ENCODE results near the gene NFE2L1.
"Not testable (repeated sequence)": the region's sequence is repeated elsewhere in the genome, so short reads cannot be mapped to it uniquely, and the experiment has no call there.

Gene NFE2L1

DNA sequence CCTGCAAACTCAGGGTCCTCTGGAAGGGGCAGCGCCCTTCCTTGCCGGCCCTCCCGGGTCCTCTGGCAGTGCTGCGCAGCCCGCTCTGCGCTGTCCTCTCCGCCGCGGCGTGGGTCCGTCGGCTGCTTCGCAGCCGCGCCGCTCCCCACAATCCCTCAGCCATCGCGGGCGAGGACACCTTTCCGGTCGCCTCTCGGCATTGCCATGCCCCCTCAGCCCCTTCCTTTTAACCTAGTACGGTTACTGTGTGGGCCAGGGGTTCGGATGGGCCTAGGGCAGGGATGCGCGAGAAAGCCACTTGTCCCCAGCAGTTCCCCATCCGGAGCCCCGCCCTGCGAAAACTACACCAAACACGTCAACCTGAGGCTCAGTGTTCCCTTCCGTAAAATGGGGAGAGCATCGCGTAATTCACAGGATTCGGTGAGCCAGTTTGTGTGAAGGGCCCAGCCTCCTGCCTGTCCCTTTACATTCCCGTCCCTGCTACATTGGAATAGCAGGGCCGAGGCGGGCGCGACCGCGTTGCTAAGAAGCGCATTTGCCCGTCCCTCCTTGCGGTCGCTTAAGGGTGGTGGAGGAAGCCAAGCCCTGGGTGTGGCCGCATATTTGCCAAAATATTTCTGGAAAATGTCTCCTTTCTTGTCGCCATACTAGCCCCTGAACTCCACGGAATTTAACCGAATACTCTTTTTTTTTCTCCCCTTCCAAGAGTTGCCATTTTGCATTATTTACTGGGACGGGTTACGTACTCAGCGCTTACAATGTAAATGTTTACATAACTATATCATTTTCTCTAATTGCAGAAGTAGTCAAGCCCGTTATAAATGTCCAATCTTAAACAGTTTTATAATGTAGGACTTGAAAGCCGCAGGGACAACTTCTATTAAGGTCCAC is 23.8 kb upstream of the NFE2L1 start:
- DNase-seq = peak; percentile 54

DNA sequence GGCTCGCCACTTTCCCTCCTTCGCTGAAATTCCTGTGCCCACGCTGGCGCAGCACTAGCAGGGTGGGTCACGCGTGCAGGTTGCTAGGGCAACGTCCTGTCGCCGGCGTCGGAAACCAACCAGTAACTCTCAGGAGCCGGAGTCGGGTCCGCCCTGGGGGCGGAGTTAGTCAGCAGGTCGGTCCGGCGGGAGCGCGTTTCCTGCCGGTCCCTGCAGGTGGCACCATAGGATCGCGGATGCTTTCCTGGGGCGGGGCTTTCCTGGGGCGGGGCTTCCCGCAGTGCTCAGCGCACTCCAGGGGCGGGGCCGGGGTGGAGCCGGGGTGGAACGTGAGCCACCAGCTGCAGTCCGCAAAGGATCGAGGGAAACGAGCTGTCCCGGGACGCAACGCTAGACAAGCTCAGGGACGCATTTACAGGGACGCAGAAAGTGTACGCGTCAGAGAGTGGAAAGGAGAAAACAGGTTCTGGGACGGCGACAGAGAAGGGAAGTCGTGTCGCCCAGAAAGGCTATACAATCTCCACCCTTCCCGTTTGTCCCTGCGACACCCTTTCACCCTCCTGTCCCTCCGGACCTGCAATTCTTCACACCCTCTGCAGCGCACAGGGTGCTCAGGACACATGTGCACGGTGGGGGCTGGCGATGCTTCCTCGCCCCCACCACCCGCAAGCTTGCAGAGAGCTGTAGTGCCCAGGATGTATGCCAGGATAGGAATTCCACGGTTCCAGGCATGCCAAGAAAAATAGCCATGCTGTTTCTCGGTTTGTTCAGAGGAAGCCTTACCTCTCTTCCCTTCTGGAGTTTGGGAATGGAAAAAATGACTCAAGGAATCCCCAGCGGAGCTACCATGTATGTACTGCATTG is 22.9 kb upstream of the NFE2L1 start:
- peak; percentile 98 for DNase-seq

DNA sequence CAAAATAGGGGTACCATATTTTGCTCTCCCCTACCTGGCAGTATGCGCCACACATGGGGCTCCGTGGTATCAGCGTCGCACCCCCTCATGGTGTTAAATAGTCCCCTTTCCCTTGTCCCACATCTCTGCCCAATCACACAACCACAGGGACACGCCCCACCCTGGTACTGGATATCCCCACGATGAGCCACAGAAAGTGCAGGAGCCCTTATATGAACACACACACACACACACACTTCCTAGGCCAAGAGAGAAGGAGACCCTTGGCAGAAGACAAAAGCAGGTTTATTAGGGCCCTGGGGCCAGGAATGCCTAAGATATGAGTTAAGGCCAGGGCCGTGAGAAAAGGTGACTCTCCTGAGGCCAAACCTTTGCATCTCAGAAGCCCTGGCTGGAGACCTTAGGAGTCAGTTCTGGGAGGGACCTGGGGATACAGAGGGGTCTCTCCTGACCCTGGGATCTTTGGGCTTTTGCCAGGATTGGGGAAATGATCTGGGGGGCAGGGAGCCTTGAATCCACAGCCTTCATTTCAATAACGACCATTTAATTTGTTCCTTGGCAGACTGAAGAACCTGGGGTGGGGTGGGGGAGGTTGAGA is 22.2 kb upstream of the NFE2L1 start:
- no peak for DNase-seq

DNA sequence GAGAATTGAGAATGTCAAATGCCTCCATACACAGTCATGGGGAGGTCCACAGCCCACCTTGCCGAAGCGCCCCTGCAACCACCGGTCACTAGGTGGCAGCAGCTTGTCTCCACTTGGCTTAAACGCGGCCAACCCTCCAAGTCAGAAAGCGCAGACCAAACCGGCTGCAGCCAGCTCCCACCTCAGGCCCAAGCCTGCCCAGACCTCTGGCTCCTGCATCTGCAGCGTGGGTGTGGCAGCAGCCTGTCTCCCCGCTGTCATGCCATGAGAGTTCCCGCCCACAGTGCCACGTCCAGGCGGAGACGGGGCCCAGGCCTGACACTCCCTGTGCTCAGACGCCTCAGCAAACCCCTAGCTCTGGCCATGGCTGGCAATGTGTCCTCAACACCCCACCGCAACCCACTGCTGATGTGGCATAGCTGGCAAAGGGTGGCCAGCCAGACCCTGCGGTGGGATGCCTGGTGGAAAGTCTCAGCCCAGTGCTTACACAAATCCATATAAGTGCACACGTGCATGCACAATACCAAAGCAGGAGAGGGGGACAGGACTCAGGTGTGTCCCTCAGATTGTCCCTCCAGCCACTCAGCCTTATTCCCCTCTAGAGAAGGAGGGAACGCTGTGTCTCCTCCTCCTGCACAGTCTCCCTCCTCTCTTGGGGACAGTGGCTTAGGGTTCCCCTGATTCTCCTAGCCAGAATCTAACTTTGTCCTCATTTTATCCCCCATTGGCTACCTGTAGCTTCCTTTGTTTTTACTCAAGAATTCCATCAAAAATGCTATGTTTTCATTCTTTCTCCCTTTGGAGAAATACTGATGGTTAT is 21.4 kb upstream of the NFE2L1 start:
- DNase-seq = peak; percentile 84

DNA sequence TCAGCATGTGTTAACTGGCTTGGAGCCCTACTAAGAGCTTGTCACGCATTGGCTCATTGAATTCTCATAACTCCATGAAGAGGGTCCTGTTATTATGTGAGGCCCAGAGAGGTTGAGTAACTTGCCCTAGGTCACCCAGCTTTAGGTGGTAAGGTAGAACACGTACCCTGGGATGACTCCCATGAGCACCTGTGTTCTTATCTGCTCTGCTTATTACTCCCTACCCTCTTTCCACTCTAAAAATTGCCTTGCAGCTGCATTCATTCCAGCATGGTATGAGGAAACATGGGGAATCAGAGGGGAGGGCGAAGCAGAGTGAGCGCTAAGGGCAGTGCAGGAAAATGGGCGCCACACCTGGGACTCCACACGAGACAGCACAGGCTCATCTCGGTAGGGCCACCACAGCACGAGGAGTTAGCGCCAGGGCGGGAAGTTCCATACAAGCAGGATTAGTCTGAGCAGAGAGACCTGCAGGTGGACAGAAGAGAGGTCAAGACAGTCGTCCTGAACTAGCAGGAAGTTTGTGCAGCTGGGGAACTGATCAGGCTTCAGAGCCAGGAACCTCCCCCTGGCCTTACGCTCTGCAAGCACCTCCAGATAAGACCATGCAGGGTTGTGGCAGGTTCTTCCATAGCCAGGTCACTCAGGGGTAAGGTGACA is 20.7 kb upstream of the NFE2L1 start:
- no peak for DNase-seq

DNA sequence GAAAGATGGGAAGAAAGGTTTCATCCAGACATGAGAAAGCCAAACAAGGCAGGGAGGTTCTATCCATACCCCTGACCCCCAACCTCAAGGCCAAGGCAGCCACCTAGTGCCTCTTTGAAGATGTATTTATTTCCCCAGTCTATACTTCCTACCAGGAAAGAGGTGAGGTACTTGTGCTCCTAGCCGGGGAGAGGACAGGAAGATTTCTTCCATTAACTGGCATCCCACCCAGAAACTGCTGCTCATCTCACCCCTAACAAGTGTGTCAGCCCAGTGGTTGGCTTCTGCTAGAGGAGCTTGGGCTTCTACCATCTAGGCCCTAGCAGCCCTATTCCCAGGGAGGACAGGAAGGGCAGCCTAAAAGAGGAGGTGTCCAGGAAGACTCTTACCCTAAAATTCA is 19.4 kb upstream of the NFE2L1 start:
- DNase-seq = no peak

DNA sequence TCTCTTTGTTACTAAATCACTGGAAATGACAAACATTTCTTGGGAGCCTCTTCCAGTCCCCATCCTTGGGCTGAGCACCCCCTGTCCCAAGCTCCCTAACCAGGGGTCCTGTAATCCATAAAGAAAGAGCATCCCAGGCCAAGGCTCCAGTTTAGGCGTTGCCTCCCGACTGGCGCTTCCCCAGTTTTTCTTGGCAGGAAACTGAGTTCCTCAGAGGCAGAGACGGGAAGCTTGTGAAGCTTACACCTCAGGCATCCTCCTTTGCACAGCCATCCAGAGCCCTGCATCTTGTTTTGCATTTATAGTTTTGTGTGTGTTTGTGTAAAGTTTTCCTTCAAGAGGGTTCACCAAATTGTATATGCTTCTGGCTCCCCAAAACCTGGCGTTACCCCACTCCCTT is 17.6 kb upstream of the NFE2L1 start:
- no peak for DNase-seq

DNA sequence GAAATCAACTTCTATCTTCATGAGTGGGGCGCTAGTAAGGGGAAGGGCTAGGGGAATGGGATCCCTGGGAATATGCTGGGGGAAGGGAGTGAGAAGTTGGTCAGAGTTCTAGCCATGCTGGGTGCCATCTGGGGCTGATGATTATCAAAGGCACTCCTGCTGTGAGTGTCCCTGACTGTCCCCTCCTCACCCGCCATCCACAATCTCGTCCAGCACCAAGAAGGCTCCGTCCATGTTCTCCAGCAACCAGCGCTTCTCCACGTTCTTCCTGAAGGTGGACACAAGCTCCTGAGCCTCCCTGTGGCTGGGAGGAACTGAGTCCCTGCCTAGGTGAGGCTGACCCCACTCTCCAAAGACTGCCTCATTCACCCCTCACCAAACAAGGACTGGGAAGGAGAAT is 16.2 kb upstream of the NFE2L1 start:
- no peak for DNase-seq

DNA sequence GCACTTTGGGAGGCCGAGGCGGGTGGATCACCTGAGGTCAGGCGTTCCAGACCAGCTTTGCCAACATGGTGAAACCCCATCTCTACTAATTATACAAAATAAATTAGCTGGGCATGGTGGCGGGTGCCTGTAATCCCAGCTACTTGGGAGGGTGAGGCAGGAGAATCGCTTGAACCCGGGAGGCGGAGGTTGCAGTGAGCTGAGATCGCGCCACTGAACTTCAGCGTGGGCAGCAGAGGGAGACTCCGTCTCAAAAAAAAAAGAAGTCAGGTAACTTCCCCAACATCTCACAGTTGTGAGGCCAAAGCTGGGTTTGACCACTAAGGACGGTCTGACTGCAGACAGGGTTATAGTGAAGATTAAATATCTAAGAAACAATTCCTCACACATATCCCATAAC is 13.4 kb upstream of the NFE2L1 start:
- not testable (repeated sequence) for DNase-seq

DNA sequence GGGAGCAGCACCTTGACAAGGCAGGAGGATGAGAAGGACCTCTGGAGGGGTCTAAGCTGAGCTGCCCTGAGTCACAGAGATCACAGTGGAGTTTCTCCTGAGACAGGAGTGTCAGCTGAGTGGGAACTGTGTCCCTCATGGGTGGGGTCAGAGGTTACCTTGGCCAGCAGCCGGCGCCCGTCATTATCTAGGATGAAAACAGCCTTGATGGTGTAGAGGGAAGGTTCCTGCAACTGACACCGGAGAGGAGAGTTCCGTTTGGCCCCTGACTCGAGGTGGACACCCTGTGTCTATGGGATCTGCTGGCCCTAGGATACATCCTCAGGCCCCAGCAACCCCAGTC is 11.5 kb upstream of the NFE2L1 start:
- DNase-seq = no peak

DNA sequence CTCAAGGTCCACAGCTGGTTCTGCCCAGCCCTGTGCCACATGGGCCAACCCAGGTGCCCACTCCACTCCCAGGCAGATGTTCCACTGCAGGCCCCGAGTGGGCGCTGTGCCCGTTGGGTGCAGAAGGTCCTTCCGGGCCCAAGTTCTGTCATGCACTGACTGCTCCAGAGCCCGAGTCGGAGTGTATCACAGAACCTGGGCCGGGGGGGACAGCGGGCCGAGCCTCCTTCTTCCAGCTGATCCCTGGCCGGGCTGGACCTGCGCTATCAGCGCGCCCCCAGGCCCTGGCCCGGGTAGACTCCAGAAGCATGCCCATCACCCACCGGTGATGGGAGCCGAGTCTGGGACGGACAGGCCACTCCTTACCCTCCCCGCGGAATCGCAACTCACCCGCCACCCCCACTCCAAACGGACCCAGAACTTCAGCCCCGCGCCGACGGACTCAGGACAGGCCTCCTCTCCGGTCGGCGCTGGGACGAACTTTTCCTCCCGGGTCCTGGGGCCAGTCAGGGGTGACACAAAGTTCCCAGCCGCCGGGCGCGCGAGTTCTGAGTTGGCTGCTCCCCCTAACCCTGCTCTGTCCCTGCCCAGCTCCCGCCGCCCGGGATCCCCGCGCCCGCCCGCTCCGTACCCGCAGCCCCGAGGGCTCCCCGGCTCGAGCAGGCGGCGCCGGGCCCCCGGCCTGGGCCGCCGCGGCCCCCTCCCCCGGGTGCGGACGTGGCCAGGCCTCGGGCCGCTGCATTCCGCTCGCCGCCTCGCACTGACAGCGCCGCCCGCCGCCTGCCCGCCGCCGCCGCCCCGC is 10.9 kb upstream of the NFE2L1 start, which contains the start of gene COPZ2:
Gene COPZ2, minus strand, starts transcription at position 762 of the 802 bp plus-strand sequence. Its CDS starts 20 bp downstream, at position 742.
- DNase-seq = peak; percentile 76

DNA sequence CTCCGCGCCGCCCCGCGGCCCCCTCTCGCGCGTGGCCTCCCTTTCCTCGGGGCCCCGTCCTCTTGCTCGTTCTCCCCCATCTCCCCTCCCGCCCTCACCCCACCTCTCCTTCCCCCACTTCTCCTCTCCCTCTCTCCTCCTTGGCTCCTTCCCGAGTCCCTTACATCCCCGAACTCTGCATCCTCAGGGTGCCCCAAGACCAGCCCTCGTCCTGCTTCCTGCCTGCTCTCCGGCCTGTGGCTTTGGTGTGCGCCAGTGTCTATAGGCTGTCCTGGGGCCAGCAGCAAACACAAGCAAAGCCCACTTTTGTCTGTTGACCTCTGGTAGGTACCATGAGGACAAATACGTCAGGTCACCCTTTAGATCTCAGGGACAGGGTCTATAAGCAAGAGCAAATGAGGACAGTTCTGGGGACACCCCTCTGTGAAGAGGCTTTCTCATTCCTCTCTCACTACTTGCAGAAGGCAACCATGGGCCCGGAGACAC is 10.3 kb upstream of the NFE2L1 start:
- no peak for DNase-seq

DNA sequence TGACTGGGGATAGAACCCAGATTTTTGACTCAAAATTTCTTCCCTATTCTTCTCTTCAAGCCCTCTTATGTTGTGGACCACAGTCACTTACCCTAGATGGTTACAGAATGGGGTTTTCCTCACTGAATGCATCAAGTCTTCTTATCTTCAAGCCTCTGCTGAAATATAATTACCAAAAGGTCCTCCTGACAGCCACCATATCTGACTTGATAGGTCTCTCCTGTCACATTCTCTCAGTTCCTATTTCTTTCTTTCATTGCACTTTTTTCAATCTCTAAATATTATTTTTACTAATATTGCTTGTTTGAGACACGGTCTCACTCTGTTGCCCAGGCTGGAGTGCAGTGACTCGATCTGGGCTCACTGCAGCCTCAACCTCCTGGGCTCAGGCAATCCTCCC is 9.5 kb upstream of the NFE2L1 start:
- DNase-seq = no peak

DNA sequence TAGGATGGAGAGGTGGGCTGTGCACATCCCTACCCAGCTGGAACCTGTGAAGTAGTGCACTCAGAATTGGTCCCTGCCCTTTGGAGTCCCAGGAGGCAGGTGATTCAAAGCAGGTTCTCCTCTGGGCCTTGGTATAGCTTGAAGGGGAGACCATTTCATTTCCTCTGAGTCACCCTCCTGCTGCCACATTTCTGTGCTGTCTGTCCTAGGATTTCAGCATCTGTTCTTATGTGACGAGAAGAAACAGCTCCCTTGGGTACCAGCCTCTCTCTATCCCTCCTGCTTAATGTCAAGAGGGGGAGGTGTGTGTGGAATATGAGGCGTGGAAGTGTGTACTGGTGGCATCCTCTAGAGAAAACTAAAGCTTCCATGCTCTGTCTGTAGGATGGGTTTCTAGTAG is 5.0 kb upstream of the NFE2L1 start:
- no peak for DNase-seq

DNA sequence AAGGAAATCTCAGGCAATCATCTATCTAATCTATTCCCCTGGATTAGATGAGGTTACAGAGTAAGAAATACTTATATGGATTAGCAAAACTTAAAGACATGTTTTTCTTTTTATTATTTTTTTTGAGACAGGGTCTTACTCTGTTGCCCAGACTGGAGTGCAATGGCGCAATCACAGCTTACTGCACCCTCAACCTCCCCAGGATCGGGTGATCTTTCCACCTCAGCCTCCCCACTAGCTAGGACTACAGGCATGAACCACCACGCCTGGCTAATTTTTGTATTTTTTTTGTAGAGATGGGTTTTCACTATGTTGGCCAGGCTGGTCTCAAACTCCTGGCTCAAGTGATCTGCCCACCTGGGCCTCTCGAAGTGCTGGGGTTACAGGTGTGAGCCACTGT is 3.3 kb upstream of the NFE2L1 start:
- DNase-seq = no peak

DNA sequence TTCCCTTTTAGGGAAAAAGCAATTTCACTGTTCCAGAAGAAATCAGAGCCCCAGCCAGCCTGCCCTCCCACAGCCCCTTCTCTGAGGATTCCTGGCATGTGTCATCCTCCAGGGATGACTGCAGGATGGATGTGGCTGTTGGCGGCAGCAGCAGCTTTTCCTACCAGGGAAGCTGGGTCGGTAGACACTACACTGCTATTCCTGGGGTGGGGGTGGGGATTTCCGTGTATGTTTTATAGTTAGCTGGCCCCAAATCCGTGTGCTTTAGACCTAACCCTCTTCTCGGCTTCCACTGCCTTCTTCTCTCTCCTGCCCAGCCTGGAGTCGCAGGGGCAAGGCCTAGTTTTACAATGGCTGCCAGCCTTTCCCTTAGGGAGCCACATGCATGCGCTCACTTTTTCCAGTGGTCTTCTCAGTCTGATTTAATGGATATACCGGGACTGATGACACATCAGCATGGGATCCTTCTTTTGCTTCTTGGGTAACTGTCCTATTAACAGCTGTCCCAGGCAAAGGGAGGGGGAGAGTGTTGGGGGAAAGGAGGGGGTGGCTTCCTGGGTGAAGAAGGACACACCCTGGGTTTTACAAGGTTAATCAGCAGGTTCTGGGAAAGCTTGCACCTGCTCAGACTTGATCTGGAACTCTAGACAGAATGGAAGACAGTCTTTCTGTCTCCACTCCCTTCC is 2.7 kb upstream of the NFE2L1 start:
- no peak for DNase-seq

DNA sequence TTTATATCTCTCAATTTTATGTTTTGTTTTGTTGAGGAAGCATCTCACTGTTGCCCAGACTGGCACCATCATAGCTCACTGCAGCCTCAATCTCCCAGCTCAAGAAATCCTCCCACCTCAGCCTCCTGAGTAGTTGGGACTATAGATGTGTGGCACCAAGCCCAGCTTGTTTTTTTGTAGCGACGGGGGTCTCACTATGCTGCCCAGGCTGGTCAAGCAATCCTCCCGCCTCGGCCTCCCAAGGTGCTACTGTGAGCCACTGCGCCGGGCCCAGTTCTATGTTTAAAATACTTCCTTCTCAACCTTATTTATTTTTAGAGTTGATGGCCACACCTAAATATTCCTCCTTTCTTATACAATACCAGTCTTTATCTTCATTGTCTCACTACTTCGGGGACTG is 1.9 kb upstream of the NFE2L1 start:
- DNase-seq = no peak

DNA sequence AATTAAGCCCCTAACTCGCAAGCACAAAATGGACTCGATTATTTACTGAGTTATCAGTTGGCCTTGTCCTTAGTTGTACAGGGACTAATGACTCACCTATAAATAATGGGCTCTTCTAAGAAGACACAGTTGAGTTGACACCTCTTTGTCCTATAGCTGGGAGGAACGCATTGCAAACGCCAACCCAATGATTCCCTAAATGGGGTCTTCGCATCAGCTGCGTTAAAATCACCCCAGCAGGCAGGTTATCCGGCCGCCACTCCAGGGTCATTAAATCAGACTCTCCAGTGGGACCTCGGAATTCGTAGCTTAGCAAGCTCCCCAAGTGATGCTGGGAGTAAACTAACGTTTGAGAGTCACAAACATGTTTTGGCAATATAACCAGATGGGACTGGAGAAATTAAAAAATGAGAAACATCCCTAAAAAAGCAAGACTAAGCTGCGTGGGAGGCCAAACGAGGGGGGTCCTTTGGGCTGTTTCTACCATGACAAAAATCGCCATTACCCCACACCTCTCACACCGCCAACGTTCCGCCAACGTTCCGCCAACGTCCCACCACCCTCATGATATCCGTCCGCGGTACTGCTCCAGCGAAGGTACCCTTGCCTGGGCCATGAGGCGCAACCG is 932 bp upstream of the NFE2L1 start:
- no peak for DNase-seq

DNA sequence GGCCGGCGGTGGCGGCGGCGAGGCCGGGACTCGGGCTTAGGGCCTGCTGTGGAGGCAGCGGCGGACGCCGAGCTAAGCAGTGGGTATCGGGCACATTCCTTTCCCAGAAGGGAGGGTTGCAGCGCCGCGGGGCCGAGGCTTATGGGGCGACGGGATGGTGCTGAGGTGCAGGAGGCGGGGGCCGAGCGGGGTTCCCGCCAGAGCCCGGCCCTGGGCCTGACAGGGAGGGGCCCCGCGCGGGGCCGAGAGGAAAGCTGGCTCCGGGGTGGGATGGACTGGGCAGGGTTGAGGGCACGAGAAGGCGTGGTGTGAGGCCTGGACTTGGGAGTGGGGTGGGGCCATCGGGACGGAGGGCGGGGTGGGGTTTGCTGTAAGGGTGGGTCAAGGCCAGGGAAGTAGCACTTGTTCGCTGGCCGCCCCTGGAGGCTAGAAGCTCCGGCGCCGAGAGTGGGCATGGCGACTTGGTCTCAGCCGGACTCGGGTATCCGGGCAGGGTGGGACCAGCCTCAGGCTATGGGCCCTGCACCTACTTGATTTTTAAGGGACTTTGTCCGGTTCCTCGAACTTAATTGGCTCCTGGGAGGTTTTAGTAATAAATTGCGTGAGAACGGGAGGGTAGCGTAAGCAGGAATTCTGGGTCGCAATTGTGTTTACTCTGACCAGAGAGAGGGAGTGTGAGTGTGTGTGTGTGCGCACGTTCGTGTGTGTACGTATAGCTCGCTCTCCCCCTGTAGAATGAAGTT is 396 bp downstream of the NFE2L1 start:
- DNase-seq = peak; percentile 53

Measured in activated CD4-positive, alpha-beta T cell treated with anti-CD3 and anti-CD28 coated beads for 48 hours (primary cell).